DMS153 treated with DMSO at 0.1 percent for 48 hours (cell line): ENCODE results near the gene RMI1.
A peak's percentile ranks its signal among the peaks of the same experiment; 100 is the strongest.
"Not testable (repeated sequence)": the region's sequence is repeated elsewhere in the genome, so short reads cannot be mapped to it uniquely, and the experiment has no call there.

Experiments used
- DNase-seq: peaks from one replicate; lab custom pipeline; 2025; ENCODE audit not compliant: unreplicated experiment; lab: John Stamatoyannopoulos, UW

Gene RMI1

GRCh38 chr9:83980395-83981125 is at the start of gene RMI1:
Gene RMI1 (plus strand): TSS chr9:83980805. CDS start chr9:84000987, 20,182 bp downstream.
- DNase-seq, result peak; percentile 97

- DNase-seq, result no peak
These were observed 49.7 kb upstream of the RMI1 start for GRCh38 chr9:83930881-83931280.

- no peak for DNase-seq
These were observed 48.6 kb upstream of the RMI1 start for GRCh38 chr9:83932011-83932410.

GRCh38 chr9:83932851-83933250 is 47.8 kb upstream of the RMI1 start:
- no peak for DNase-seq

- no peak for DNase-seq
These were observed 46.8 kb upstream of the RMI1 start for GRCh38 chr9:83933790-83934189.

- no peak for DNase-seq
These were observed 45.9 kb upstream of the RMI1 start for GRCh38 chr9:83934569-83935275.

- no peak for DNase-seq
These were observed 45.2 kb upstream of the RMI1 start for GRCh38 chr9:83935276-83935935.

- DNase-seq, result no peak
These were observed 44.1 kb upstream of the RMI1 start for GRCh38 chr9:83936523-83936922.

- DNase-seq, result peak; percentile 72
These were observed 42.6 kb upstream of the RMI1 start for GRCh38 chr9:83937861-83938455.

- DNase-seq, result no peak
These were observed 39.9 kb upstream of the RMI1 start for GRCh38 chr9:83940590-83941303.

- not testable (repeated sequence) for DNase-seq
These were observed 32.5 kb upstream of the RMI1 start for GRCh38 chr9:83948096-83948495.

GRCh38 chr9:83956086-83956435 is 24.5 kb upstream of the RMI1 start:
- no peak for DNase-seq

GRCh38 chr9:83956436-83957247 is 24.0 kb upstream of the RMI1 start:
- peak; percentile 54 for DNase-seq

GRCh38 chr9:83957248-83957513 is 23.4 kb upstream of the RMI1 start:
- DNase-seq, result no peak

- DNase-seq, result no peak
These were observed 21.5 kb upstream of the RMI1 start for GRCh38 chr9:83959061-83959460.

- DNase-seq, result no peak
These were observed 19.6 kb upstream of the RMI1 start for GRCh38 chr9:83960991-83961390.

- DNase-seq, result no peak
These were observed 18.4 kb upstream of the RMI1 start for GRCh38 chr9:83962165-83962564.

GRCh38 chr9:83964973-83965349 is 15.6 kb upstream of the RMI1 start:
- no peak for DNase-seq

- no peak for DNase-seq
These were observed 15.0 kb upstream of the RMI1 start for GRCh38 chr9:83965350-83966208.

- DNase-seq, result no peak
These were observed 14.4 kb upstream of the RMI1 start for GRCh38 chr9:83966209-83966582.
